Epithelial cell of esophagus (primary cell): Measurements from ENCODE around the gene GFM1.

Experiments used
- DNase-seq: peaks from one replicate; pipeline ENCODE4 v3.0.0; 2010; ENCODE audit warnings: low read depth
- H3K4me3 ChIP-seq: 2 replicates; pipeline ENCODE4 v1.5.1; 2011; ENCODE audit warnings: mild to moderate bottlenecking, low read length, control low read depth
- TF ChIP-seq, protein P1 (sequence below): IDR thresholded peaks from 2 replicates; pipeline ENCODE4 v1.5.1; 2011; ENCODE audit warnings: low read depth, mild to moderate bottlenecking, low read length, control low read depth, inconsistent platforms; ENCODE audit not compliant: insufficient read depth; ENCODE audit errors: missing control alignments

The GFM1 gene

GRCh38 chr3:158659454-158660237 lies 15.3 kb downstream of the GFM1 start:
- TF ChIP-seq, protein P1, sequence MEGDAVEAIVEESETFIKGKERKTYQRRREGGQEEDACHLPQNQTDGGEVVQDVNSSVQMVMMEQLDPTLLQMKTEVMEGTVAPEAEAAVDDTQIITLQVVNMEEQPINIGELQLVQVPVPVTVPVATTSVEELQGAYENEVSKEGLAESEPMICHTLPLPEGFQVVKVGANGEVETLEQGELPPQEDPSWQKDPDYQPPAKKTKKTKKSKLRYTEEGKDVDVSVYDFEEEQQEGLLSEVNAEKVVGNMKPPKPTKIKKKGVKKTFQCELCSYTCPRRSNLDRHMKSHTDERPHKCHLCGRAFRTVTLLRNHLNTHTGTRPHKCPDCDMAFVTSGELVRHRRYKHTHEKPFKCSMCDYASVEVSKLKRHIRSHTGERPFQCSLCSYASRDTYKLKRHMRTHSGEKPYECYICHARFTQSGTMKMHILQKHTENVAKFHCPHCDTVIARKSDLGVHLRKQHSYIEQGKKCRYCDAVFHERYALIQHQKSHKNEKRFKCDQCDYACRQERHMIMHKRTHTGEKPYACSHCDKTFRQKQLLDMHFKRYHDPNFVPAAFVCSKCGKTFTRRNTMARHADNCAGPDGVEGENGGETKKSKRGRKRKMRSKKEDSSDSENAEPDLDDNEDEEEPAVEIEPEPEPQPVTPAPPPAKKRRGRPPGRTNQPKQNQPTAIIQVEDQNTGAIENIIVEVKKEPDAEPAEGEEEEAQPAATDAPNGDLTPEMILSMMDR: peak; percentile 84
- peak; percentile 77 for DNase-seq
- no peak overlapping the region for H3K4me3 ChIP-seq

DNA sequence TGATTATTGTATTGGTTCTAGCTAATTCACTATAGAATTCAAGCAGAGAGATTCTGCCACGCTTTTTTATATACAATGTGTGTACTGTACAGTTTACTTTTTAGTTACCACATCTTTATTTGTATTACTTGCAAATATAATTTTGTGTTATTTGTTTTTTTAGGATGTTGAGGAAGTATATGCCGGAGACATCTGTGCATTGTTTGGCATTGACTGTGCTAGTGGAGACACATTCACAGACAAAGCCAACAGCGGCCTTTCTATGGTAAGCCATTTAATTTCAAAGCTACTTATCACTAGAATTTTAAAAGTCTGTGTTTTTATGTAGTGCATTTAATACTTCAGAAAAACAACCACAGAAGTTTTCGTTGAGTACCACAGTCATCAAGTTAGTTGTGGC lies 16.4 kb downstream of the GFM1 start:
- H3K4me3 ChIP-seq: no peak overlapping the region
- DNase-seq: no peak
- TF ChIP-seq, protein P1: no peak

GRCh38 chr3:158663246-158663645 lies 18.9 kb downstream of the GFM1 start:
- TF ChIP-seq, protein P1: no peak
- no peak overlapping the region for H3K4me3 ChIP-seq
- no peak for DNase-seq

- DNase-seq: no peak
- H3K4me3 ChIP-seq: no peak overlapping the region
- TF ChIP-seq, protein P1: no peak
These were observed 19.5 kb downstream of the GFM1 start for GRCh38 chr3:158663832-158664231.

DNA sequence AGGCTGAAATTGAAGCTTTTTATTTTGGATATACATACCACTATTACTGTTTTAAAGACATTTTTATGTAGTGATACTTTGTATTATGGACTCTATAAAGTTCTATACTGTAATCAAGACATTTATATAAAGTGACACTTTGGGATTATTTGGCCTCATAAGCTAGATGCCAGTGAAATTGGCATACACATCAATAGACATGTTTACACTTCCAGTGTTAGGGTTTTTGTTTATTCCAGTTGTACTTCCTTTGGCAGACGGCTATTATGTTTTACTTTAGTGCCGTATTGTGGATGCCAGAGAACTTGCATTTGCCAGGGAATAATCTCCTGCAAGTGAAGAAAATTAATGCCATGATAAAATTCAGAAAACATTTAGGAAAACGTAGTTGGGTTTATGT lies 22.1 kb downstream of the GFM1 start:
- TF ChIP-seq, protein P1: no peak

DNA sequence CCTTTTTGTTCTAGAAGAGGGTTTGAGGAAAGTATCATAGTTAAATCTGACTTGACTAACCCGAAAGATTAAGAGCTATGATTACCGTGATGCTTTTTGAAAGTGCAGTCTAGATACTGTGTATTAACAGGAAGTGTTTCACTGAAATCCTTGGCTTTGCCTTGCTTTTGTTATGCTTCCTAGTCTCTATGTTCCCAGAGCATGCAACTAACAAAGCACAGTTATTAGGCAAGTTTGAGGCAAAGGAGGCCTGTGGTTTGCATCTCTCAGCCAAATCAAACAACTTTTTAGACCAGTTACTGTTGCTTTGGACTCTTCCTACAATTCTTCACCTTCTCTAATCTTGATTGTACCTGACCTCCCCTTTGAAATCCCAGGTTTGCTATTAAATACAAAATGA lies 24.2 kb downstream of the GFM1 start:
- no peak for DNase-seq
- TF ChIP-seq, protein P1: no peak
- H3K4me3 ChIP-seq: no peak overlapping the region

More for the DNA sequence above, 22.1 kb downstream of the GFM1 start:
- H3K4me3 ChIP-seq: no peak overlapping the region
- DNase-seq: no peak

GRCh38 chr3:158671821-158672214 lies 27.5 kb downstream of the GFM1 start:
- H3K4me3 ChIP-seq: peak overlapping the region; percentile 72
- DNase-seq: peak; percentile 2
- TF ChIP-seq, protein P1: no peak
